Omental fat pad (tissue), 4 donors: ENCODE data around the gene SYCE3. TPM values are rescaled to one million over a fixed set of nuclear protein-coding genes. Genes with fewer than 3 reads are reported as not detected.
"Not testable (repeated sequence)": the region's sequence is repeated elsewhere in the genome, so short reads cannot be mapped to it uniquely, and the experiment has no call there.

Experiments used
- ATAC-seq: fragments of 150-250 bp; one replicate; pipeline ENCODE4 v1.9.1; 2016; ENCODE audit warnings: mild to moderate bottlenecking, moderate library complexity; ENCODE audit not compliant: low FRiP score
- DNase-seq: peaks from one replicate; pipeline ENCODE4 v3.0.0-alpha.2; 2019; ENCODE audit warnings: low spot score
- total RNA-seq, 4 donors: library from RNA; depleted of rRNA; stranded (reverse); fragments of >200 nt; gene quantifications; one replicate each; pipeline ENCODE4 v1.1.0, GENCODE V29; 2016
- TF ChIP-seq, protein P1 (sequence below), 3 donors: fragments of 450-650 bp; IDR thresholded peaks; one replicate each; pipeline ENCODE4 v1.5.1; 2016 to 2017; ENCODE audit warnings: antibody characterized with exemption in 3 of 3, mild to moderate bottlenecking in 3 of 3, moderate library complexity in 2 of 3

SYCE3 gene
- total RNA-seq, 4 donors from 2014 or later: not detected

DNA sequence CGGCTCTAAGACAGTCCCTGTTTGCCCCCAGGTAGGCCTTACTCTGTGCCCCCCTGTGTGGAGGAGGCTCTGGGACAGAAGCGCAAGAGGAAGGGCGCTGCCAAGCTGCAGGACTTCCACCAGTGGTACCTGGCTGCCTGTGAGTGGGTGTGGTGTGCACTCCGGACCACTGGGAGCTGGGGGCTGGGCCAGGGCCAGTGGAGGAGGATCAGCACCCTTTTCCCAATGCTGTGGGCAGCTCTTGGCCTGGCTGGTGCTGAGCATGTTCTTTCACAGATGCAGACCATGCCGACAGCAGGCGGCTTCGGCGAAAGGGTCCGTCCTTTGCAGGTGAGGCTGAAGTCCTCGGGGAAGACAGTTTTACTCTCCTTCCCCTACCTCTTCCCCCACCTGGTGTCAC lies 41.0 kb downstream of the SYCE3 start:
- TF ChIP-seq, protein P1, sequence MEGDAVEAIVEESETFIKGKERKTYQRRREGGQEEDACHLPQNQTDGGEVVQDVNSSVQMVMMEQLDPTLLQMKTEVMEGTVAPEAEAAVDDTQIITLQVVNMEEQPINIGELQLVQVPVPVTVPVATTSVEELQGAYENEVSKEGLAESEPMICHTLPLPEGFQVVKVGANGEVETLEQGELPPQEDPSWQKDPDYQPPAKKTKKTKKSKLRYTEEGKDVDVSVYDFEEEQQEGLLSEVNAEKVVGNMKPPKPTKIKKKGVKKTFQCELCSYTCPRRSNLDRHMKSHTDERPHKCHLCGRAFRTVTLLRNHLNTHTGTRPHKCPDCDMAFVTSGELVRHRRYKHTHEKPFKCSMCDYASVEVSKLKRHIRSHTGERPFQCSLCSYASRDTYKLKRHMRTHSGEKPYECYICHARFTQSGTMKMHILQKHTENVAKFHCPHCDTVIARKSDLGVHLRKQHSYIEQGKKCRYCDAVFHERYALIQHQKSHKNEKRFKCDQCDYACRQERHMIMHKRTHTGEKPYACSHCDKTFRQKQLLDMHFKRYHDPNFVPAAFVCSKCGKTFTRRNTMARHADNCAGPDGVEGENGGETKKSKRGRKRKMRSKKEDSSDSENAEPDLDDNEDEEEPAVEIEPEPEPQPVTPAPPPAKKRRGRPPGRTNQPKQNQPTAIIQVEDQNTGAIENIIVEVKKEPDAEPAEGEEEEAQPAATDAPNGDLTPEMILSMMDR (IDR thresholded peaks at IDR 0.05): no peak
- DNase-seq (no peak), ATAC-seq (no peak)

DNA sequence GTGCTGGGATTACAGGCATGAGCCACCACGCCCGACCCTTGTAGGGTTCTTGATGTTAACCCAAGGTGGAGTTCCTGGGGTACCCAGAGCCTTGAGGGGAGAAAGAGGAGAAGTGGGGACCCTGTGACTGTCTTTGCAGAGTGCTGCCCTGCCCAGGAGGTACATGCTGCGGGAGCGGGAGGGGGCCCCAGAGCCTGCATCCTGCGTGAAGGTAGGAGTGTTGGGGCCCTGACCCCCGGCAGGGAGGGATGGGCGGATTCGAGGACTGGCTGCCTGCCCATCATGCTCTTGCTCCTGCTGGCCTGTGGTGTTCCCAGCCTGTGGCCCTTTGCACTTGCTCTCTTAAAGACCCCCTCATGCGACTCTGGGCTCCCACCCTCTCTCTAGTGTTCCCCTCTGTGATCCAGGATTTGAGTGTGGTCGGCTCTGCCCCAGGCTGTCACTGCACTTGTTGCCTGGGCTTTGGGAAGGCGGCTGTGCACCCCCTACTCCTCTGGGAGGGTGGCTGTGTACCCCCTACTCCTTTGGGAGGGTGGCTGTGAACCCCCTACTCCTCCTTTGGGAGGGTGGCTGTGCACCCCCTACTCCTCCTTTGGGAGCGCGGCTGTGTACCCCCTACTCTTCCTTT lies 41.8 kb downstream of the SYCE3 start:
- ATAC-seq (no peak), DNase-seq (no peak)
- TF ChIP-seq, protein P1 (IDR thresholded peaks at IDR 0.05): no peak

DNA sequence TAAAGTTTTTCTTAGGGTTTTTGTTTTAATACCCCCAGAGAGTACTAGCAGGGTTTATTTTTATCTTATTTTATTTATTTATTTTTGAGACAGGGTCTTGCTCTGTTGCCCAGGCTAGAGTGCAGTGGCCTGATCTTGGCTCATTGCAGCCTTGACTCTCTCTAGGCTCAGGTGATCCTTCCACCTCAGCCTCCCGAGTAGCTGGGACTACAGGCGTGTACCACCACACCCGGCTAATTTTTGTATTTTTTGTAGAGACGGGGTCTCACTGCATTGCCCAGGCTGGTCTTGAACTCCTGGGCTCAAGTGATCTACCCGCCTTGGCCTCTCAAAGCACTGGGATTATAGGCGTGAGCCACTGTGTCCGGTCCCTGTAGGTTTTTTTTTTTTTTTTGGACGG lies 42.5 kb downstream of the SYCE3 start:
- ATAC-seq, DNase-seq: not testable (repeated sequence)

DNA sequence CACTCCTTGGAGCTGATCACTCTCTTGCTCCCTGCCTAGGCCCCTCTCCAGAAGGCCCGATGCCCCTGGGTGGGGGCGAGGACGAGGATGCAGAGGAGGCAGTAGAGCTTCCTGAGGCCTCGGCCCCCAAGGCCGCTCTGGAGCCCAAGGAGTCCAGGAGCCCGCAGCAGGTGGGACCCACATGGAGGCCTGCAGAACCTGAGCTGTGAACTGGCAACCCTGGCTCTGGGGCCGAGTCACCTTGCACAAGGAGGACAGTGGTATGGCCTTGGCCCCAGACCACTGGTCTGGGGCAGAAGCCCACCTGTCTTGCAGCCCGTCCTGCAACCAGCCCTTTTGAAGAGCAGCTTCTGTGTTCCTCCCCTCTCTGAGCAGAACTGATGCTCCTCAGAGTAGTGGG lies 43.6 kb downstream of the SYCE3 start:
- no peak for ATAC-seq
- DNase-seq: no peak
- TF ChIP-seq, protein P1 (IDR thresholded peaks at IDR 0.05): no peak

DNA sequence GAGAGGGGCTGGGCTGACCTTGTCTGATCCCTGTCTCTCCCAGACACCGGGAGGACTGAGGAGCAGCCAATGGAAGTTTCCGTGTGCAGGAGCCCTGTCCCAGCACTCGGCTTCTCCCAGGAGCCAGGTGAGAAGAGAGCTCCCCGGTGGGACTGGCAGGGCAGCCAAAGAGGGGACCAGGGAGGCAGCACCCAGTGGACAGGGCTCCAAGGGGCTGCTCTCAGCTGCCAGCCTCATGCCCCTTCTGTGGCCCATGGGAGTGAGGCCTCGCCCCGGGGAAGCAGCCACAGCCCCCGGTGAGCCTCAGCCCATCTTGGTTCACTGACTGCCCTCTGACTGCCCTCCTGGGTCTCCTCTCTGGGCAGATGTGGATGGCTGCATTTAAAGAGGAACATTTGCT lies 44.1 kb downstream of the SYCE3 start:
- TF ChIP-seq, protein P1 (IDR thresholded peaks at IDR 0.05): no peak
- DNase-seq: no peak
- no peak for ATAC-seq

DNA sequence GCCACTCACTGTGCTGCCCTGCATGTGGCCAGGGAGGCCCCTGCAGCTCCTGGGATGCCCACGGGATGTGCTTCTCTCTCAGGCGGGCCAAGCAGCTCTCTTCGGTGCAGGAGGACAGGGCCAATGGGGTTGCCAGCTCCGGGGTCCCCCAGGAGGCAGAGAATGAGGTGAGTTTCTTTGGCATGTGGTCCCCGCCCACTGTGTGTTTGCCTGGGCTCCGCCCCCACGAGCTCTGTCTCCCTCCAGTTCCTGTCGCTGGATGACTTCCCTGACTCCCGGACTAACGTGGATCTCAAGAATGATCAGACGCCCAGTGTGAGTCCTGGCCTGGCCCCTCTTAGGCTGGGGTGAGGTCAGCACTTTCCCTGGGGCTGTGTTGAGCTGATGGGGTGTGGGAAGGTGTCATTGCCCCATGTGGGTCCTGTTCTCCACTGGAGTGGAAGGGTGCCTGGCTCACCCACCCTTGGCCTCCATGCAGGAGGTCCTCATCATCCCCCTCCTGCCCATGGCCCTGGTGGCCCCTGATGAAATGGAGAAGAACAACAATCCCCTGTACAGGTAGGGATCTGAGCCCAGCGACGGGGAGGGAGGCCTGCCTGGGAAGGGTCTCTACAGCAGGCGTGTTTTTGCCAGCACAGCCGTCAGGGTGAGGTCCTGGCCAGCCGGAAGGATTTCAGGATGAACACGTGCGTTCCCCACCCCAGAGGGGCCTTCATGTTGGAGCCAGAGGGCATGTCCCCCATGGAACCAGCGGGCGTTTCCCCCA lies 45.0 kb downstream of the SYCE3 start:
- DNase-seq (no peak), ATAC-seq (no peak)
- TF ChIP-seq, protein P1 (IDR thresholded peaks at IDR 0.05): no peak

DNA sequence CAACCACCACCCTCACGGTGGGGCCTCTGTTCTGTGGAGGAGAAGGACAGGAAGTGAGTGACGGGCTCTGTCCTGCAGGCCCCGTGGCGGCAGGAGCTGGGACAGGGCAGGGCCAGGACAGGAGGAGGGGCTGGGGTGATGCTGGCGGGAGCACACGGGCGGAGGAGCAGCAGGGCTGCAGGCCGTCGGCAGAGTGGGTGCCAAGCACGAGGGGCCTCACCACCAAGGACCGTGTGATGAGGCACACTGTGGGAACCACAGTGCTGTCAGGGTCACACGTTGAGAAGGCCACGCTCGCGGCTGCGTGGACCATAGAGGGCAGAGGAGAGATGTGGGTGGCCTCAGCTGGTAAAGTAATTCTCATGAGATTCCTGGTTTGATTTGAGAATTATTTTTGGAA lies 45.8 kb downstream of the SYCE3 start:
- no peak for ATAC-seq
- DNase-seq: no peak

More for the DNA sequence above, 45.8 kb downstream of the SYCE3 start:
- TF ChIP-seq, protein P1 (IDR thresholded peaks at IDR 0.05): no peak
